Stimulated activated CD4-positive, alpha-beta T cell treated with anti-CD3 and anti-CD28 coated beads, Interleukin-2, amount 100 ng/mL, for 4 hours (primary cell): ENCODE results near the gene LDLRAD4.

Experiments used
- DNase-seq: peaks from one replicate; pipeline ENCODE4 v3.0.0-alpha.2; 2020; ENCODE audit warnings: low read depth

LDLRAD4 gene

GRCh38 chr18:13551305-13551603, 332.7 kb downstream of the LDLRAD4 start:
- DNase-seq = no peak

GRCh38 chr18:13551841-13552733, 333.5 kb downstream of the LDLRAD4 start:
- no peak for DNase-seq

GRCh38 chr18:13553449-13553848, 334.9 kb downstream of the LDLRAD4 start:
- no peak for DNase-seq

GRCh38 chr18:13555192-13555591, 336.6 kb downstream of the LDLRAD4 start:
- DNase-seq = no peak

- DNase-seq = no peak
Observed at GRCh38 chr18:13555865-13556264, 337.3 kb downstream of the LDLRAD4 start.

- DNase-seq = no peak
Observed at GRCh38 chr18:13556502-13556901, 337.9 kb downstream of the LDLRAD4 start.

GRCh38 chr18:13558124-13558523, 339.6 kb downstream of the LDLRAD4 start:
- no peak for DNase-seq

- no peak for DNase-seq
Observed at GRCh38 chr18:13558790-13559189, 340.2 kb downstream of the LDLRAD4 start.

- no peak for DNase-seq
Observed at GRCh38 chr18:13559754-13560153, 341.2 kb downstream of the LDLRAD4 start.

- DNase-seq = no peak
Observed at GRCh38 chr18:13560306-13560705, 341.7 kb downstream of the LDLRAD4 start.

- peak; percentile 76 for DNase-seq
Observed at GRCh38 chr18:13562494-13563029, 344.0 kb downstream of the LDLRAD4 start.

- DNase-seq = no peak
Observed at GRCh38 chr18:13563390-13563805, 344.8 kb downstream of the LDLRAD4 start.

- DNase-seq = no peak
Observed at GRCh38 chr18:13564579-13564978, 346.0 kb downstream of the LDLRAD4 start.

GRCh38 chr18:13565228-13565627, 346.7 kb downstream of the LDLRAD4 start:
- no peak for DNase-seq

- DNase-seq = no peak
Observed at GRCh38 chr18:13566941-13567746, 348.6 kb downstream of the LDLRAD4 start.

- DNase-seq = no peak
Observed at GRCh38 chr18:13568443-13569392, 350.2 kb downstream of the LDLRAD4 start.

GRCh38 chr18:13570216-13570615, 351.7 kb downstream of the LDLRAD4 start:
- DNase-seq = no peak

- DNase-seq = no peak
Observed at GRCh38 chr18:13570856-13571495, 352.4 kb downstream of the LDLRAD4 start.

GRCh38 chr18:13572148-13572547, 353.6 kb downstream of the LDLRAD4 start:
- DNase-seq = no peak

GRCh38 chr18:13572721-13573120, 354.2 kb downstream of the LDLRAD4 start:
- DNase-seq = no peak

- no peak for DNase-seq
Observed at GRCh38 chr18:13573750-13574149, 355.2 kb downstream of the LDLRAD4 start.
